B cell (primary cell): ENCODE measurements around the gene ZNF787. TPM values are rescaled to one million over a fixed set of nuclear protein-coding genes. Genes with fewer than 3 reads are reported as not detected.

Experiments
- ATAC-seq: fragments of 200-7000 bp; cut with Tn5 transposase; one replicate; pipeline ENCODE4 v1.10.0; 2021; ENCODE audit warnings: low read depth, mild to moderate bottlenecking, moderate number of reproducible peaks, moderate library complexity
- CTCF ChIA-PET: fragments of 350-600 bp; sonication (Branson Sonifier 250); formaldehyde crosslinking; loops from one replicate; lab custom pipeline; 2021; ENCODE audit warnings: antibody characterized with exemption, inconsistent platforms; lab: Charles Lee
- POLR2A ChIA-PET: fragments of 350-600 bp; sonication (Branson Sonifier 250); formaldehyde crosslinking; loops from one replicate; lab custom pipeline; 2021; ENCODE audit warnings: antibody characterized with exemption; lab: Charles Lee
- DNase-seq: peaks from one replicate; pipeline ENCODE4 v3.0.0; 2013
- H2AFZ ChIP-seq: 2 replicates; pipeline ENCODE4 v1.6.1; 2012; ENCODE audit warnings: mild to moderate bottlenecking, low read depth, low read length; ENCODE audit not compliant: insufficient read depth, poor library complexity, severe bottlenecking
- H3K27ac ChIP-seq, 2 donors: 1 replicate in 1 of 2; 2 replicates in 1 of 2; pipeline ENCODE4 v1.5.1; 2012 to 2013; ENCODE audit warnings: low read length in 2 of 2, mild to moderate bottlenecking in 2 of 2, moderate library complexity in 1 of 2
- H3K27me3 ChIP-seq, 4 experiments: fragments of 200-600 bp in 1 of 4; sonication (generic) in 1 of 4; replicated peaks in 1 of 4; 1 replicate in 2 of 4; 2 replicates in 2 of 4; pipeline versions ENCODE4 v1.6.1 to v1.7.0; 2013 to 2016; ENCODE audit warnings: low read length in 3 of 4, mild to moderate bottlenecking in 2 of 4, mixed read lengths in 1 of 4, moderate library complexity in 1 of 4; ENCODE audit not compliant: insufficient read depth in 4 of 4, control insufficient read depth in 3 of 4; ENCODE audit errors: control extremely low read depth in 1 of 4
- H3K36me3 ChIP-seq, 2 experiments: replicated peaks in 1 of 2; 1 replicate in 1 of 2; 2 replicates in 1 of 2; pipeline versions ENCODE4 v1.6.1 to v1.7.1; 2013; ENCODE audit warnings: low read length in 1 of 2; ENCODE audit not compliant: insufficient read depth in 2 of 2, control insufficient read depth in 1 of 2; ENCODE audit errors: control extremely low read depth in 1 of 2, extremely low read depth in 1 of 2
- H3K4me1 ChIP-seq, 2 donors: fragments of 200-600 bp in 1 of 2; sonication (generic) in 1 of 2; 1 replicate in 1 of 2; 2 replicates in 1 of 2; pipeline versions ENCODE4 v1.5.1 to v1.6.1; 2013 to 2017; ENCODE audit warnings: low read length in 2 of 2; ENCODE audit not compliant: control insufficient read depth in 2 of 2, insufficient read depth in 2 of 2
- H3K4me2 ChIP-seq: replicated peaks from 2 replicates; pipeline ENCODE3; 2012; ENCODE audit warnings: mild to moderate bottlenecking, low read depth, low read length; ENCODE audit not compliant: poor library complexity, severe bottlenecking
- H3K4me3 ChIP-seq, 5 experiments: fragments of 200-600 bp in 1 of 5; sonication (generic) in 1 of 5; 1 replicate in 3 of 5; 2 replicates in 2 of 5; pipeline versions ENCODE4 v1.5.1 to v1.7.0; 2011 to 2016; ENCODE audit warnings: low read length in 4 of 5, mild to moderate bottlenecking in 4 of 5, low read depth in 2 of 5, control low read depth in 1 of 5, moderate library complexity in 1 of 5; ENCODE audit not compliant: insufficient read depth in 1 of 5; ENCODE audit errors: control extremely low read depth in 1 of 5, extremely low read depth in 1 of 5
- H3K79me2 ChIP-seq: fragments of 200-600 bp; sonication (generic); one replicate; pipeline ENCODE4 v1.6.0; 2016; ENCODE audit warnings: low read length; ENCODE audit not compliant: control insufficient read depth, insufficient read depth
- H3K9ac ChIP-seq: fragments of 200-600 bp; sonication (generic); 2 replicates; pipeline ENCODE4 v1.6.1; 2017; ENCODE audit warnings: mild to moderate bottlenecking, low read length, moderate library complexity
- H3K9me3 ChIP-seq, 3 donors: one replicate each; pipeline versions ENCODE4 v1.6.1 to v1.7.1; 2013; ENCODE audit warnings: low read length in 2 of 3; ENCODE audit not compliant: control insufficient read depth in 2 of 3, insufficient read depth in 1 of 3; ENCODE audit errors: control extremely low read depth in 1 of 3
- H4K20me1 ChIP-seq: 2 replicates; pipeline ENCODE4 v1.6.0; 2012; ENCODE audit warnings: mild to moderate bottlenecking, low read length; ENCODE audit not compliant: insufficient read depth, control insufficient read depth, poor library complexity, severe bottlenecking
- H3K27ac Mint-ChIP-seq: one replicate; pipeline ENCODE4 v1.8.0; 2021; ENCODE audit warnings: mixed read lengths
- H3K27me3 Mint-ChIP-seq: one replicate; pipeline ENCODE4 v1.8.0; 2021; ENCODE audit warnings: mixed read lengths
- H3K4me1 Mint-ChIP-seq: one replicate; pipeline ENCODE4 v1.8.0; 2021; ENCODE audit warnings: mixed read lengths
- H3K4me3 Mint-ChIP-seq: one replicate; pipeline ENCODE4 v1.8.0; 2021; ENCODE audit warnings: mixed read lengths
- H3K9me3 Mint-ChIP-seq: one replicate; pipeline ENCODE4 v1.8.0; 2022; ENCODE audit warnings: mixed read lengths; ENCODE audit not compliant: insufficient read depth
- EZH2 ChIP-seq: IDR thresholded peaks from 2 replicates; pipeline ENCODE4 v1.6.1; 2012; ENCODE audit warnings: borderline replicate concordance, low read depth, mild to moderate bottlenecking, moderate library complexity, low read length; ENCODE audit not compliant: insufficient read depth, poor library complexity, severe bottlenecking
- WGBS: methylation state at CpG from one replicate; pipeline ENCODE4 v1.1.5; 2013; ENCODE audit warnings: missing lambda C conversion rate; ENCODE audit not compliant: insufficient coverage; 5-methylcytosine and 5-hydroxymethylcytosine counted together
- intact Hi-C: fragments of 100-400 bp; cut with micrococcal nuclease; formaldehyde crosslinking; loops from one replicate; pipeline ENCODE4 v1.10.0; 2022
- polyA plus RNA-seq: library from polyadenylated mRNA; depleted of rRNA; stranded (reverse); fragments of >200 nt; gene quantifications from 2 replicates; pipeline ENCODE4 v1.2.3, GENCODE V29; 2012
- total RNA-seq, 2 donors: library from RNA; stranded (reverse); fragments of 120-200 nt in 1 of 2; gene quantifications; 1 replicate in 1 of 2; 2 replicates in 1 of 2; pipeline versions ENCODE4 v1.2.3 to v1.2.4, GENCODE V29; 2013 to 2022
- TF ChIP-seq, protein P1 (sequence below): fragments of 200-600 bp; IDR thresholded peaks from one replicate; pipeline ENCODE4 v1.8.0; 2022; ENCODE audit warnings: antibody characterized with exemption, mild to moderate bottlenecking

ZNF787 gene
- total and polyA plus RNA-seq, 2 donors (not counting 1 experiment from before 2014, with no cell fraction given), result 19.6 to 47.9 TPM

DNA sequence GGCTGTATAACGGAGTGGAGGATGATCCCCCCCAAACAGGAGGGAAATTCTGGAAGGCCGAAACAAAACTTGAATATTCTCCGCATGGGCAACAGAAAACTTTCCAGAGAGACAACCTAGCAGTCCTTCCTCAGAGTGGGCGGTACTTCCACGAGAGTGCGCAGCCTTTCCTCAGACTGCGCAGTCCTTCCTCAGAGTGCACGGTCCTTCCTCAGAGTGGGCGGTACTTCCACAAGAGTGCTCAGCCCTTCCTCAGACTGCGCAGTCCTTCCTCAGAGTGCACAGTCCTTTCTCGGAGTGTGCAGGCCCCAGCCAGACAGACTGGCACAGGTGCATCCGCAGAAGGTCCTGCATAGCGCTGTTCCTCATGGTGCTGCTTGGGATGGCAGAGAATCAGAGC is 42.0 kb upstream of the ZNF787 start:
- no peaks in the 10 kb centered on the region for H3K9me3 ChIP-seq
- no peak overlapping the region for H3K27ac ChIP-seq
- Mint-ChIP-seq H3K27ac (no peak overlapping the region), H3K4me3 (no peak overlapping the region), H3K4me1 (peaks cover 2% of the 10 kb centered on the region), H3K27me3 (peaks cover 6% of the 10 kb centered on the region), H3K9me3 (no peaks in the 10 kb centered on the region)
- H3K27me3 ChIP-seq, result no peaks in the 10 kb centered on the region
- CTCF ChIA-PET, result interaction anchor here (1.5 kb wide), 1 partner anchor 97 kb away, joined by 3 read pairs; no protein-coding TSS in a partner anchor
- no peak overlapping the region for H2AFZ ChIP-seq
- H3K9ac ChIP-seq, result no peak overlapping the region
- intact Hi-C loops, result no loop called here
- no peak overlapping the region for H3K4me3 ChIP-seq
- POLR2A ChIA-PET, result no interaction called here
- DNase-seq, result no peak
- 90% methylated on average over 13 of the region's 13 CpGs for WGBS
- no peaks in the 10 kb centered on the region for H3K4me1 ChIP-seq
- peaks cover 0 to 11% of the 10 kb centered on the region in 2 experiments for H3K36me3 ChIP-seq
- H3K4me2 ChIP-seq, result no peak overlapping the region
- TF ChIP-seq, protein P1, sequence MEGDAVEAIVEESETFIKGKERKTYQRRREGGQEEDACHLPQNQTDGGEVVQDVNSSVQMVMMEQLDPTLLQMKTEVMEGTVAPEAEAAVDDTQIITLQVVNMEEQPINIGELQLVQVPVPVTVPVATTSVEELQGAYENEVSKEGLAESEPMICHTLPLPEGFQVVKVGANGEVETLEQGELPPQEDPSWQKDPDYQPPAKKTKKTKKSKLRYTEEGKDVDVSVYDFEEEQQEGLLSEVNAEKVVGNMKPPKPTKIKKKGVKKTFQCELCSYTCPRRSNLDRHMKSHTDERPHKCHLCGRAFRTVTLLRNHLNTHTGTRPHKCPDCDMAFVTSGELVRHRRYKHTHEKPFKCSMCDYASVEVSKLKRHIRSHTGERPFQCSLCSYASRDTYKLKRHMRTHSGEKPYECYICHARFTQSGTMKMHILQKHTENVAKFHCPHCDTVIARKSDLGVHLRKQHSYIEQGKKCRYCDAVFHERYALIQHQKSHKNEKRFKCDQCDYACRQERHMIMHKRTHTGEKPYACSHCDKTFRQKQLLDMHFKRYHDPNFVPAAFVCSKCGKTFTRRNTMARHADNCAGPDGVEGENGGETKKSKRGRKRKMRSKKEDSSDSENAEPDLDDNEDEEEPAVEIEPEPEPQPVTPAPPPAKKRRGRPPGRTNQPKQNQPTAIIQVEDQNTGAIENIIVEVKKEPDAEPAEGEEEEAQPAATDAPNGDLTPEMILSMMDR, result no peak
- no peak for TF ChIP-seq EZH2
- no peaks in the 10 kb centered on the region for H3K79me2 ChIP-seq
- ATAC-seq, result no peak
- no peaks in the 10 kb centered on the region for H4K20me1 ChIP-seq

DNA sequence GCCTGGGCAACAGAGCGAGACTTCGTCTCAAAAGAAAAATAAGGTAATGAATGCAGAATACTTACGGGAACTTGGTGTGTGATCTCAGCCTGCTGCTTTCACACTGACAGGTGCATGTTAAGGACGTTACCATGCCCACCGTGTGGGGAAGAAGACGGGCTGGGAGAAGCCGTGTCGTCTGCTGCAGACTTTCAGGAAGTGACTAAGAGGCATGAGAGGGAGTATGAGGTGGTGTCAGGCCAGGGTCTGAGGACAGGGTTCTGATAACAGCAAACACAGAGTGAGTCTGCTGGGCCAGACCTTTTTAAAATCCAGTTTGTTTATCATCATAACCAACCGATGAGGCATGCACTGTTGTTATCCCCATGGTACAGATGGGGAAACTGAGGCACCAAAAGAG is 41.2 kb upstream of the ZNF787 start:
- no peak for DNase-seq
- no peak overlapping the region for H3K27ac Mint-ChIP-seq

More for the DNA sequence above, 41.2 kb upstream of the ZNF787 start:
- POLR2A ChIA-PET, result no interaction called here
- no peaks in the 10 kb centered on the region for H4K20me1 ChIP-seq
- TF ChIP-seq EZH2, result no peak
- TF ChIP-seq, protein P1, result no peak
- H3K27ac ChIP-seq, result no peak overlapping the region
- peaks cover 0 to 14% of the 10 kb centered on the region in 2 experiments for H3K36me3 ChIP-seq
- intact Hi-C loops, result no loop called here
- CTCF ChIA-PET, result interaction anchor here (1.0 kb wide), 1 partner anchor 171 kb away, joined by 3 read pairs; no protein-coding TSS in a partner anchor
- no peak overlapping the region for H2AFZ ChIP-seq
- no peak overlapping the region for H3K9ac ChIP-seq
- H3K4me1 ChIP-seq, result no peaks in the 10 kb centered on the region
- Mint-ChIP-seq H3K9me3 (no peaks in the 10 kb centered on the region), H3K4me1 (peaks cover 2% of the 10 kb centered on the region), H3K4me3 (no peak overlapping the region), H3K27me3 (peaks cover 6% of the 10 kb centered on the region)
- H3K4me2 ChIP-seq, result no peak overlapping the region
- ATAC-seq, result no peak
- 22% methylated on average over 9 of the region's 9 CpGs for WGBS
- no peak overlapping the region for H3K4me3 ChIP-seq
- H3K79me2 ChIP-seq, result no peaks in the 10 kb centered on the region
- no peaks in the 10 kb centered on the region for H3K9me3 ChIP-seq
- no peaks in the 10 kb centered on the region for H3K27me3 ChIP-seq
